Measurements from ENCODE around the gene SEMA4F. TPM values are rescaled to one million over a fixed set of nuclear protein-coding genes. Genes with fewer than 3 reads are reported as not detected.

SEMA4F gene
- total RNA-seq, 1 donor from 2014 or later, result 17.4 TPM

GRCh38 chr2:74688881-74689280, 34.8 kb downstream of the SEMA4F start:
- DNase-seq (ENCODE audit: low spot score), result no peak
- no peak for TF ChIP-seq CTCF (IDR thresholded peaks at IDR 0.05)
- peaks cover 11% of the 10 kb centered on the region for H3K27me3 Mint-ChIP-seq (ENCODE audit: low read depth)
- no peaks in the 10 kb centered on the region for H3K9me3 Mint-ChIP-seq (ENCODE audit: low read depth)
- H3K27ac Mint-ChIP-seq (ENCODE audit: unreplicated experiment), result no peak overlapping the region
- H3K4me3 Mint-ChIP-seq (ENCODE audit: unreplicated experiment), result no peak overlapping the region
- H3K36me3 Mint-ChIP-seq (ENCODE audit: low read depth), result no peaks in the 10 kb centered on the region
- peaks cover 4% of the 10 kb centered on the region for H3K4me1 Mint-ChIP-seq (ENCODE audit: low read depth)

- peaks cover 4% of the 10 kb centered on the region for H3K4me1 Mint-ChIP-seq (ENCODE audit: low read depth)
- peaks cover 11% of the 10 kb centered on the region for H3K27me3 Mint-ChIP-seq (ENCODE audit: low read depth)
- H3K36me3 Mint-ChIP-seq (ENCODE audit: low read depth), result no peaks in the 10 kb centered on the region
- no peak overlapping the region for H3K27ac Mint-ChIP-seq (ENCODE audit: unreplicated experiment)
- DNase-seq (ENCODE audit: low spot score), result no peak
- no peak for TF ChIP-seq CTCF (IDR thresholded peaks at IDR 0.05)
- H3K4me3 Mint-ChIP-seq (ENCODE audit: unreplicated experiment), result no peak overlapping the region
- H3K9me3 Mint-ChIP-seq (ENCODE audit: low read depth), result no peaks in the 10 kb centered on the region
Measured at GRCh38 chr2:74689671-74690070, 35.6 kb downstream of the SEMA4F start.

- H3K36me3 Mint-ChIP-seq (ENCODE audit: low read depth), result no peaks in the 10 kb centered on the region
- H3K4me3 Mint-ChIP-seq (ENCODE audit: unreplicated experiment), result no peak overlapping the region
- H3K27ac Mint-ChIP-seq (ENCODE audit: unreplicated experiment), result no peak overlapping the region
- peaks cover 13% of the 10 kb centered on the region for H3K27me3 Mint-ChIP-seq (ENCODE audit: low read depth)
- H3K9me3 Mint-ChIP-seq (ENCODE audit: low read depth), result no peaks in the 10 kb centered on the region
- H3K4me1 Mint-ChIP-seq (ENCODE audit: low read depth), result peaks cover 4% of the 10 kb centered on the region
- DNase-seq (ENCODE audit: low spot score), result no peak
- peak; percentile 98 for TF ChIP-seq CTCF (IDR thresholded peaks at IDR 0.05)
Measured at GRCh38 chr2:74690571-74690970, 36.5 kb downstream of the SEMA4F start.

- H3K9me3 Mint-ChIP-seq (ENCODE audit: low read depth), result no peaks in the 10 kb centered on the region
- DNase-seq (ENCODE audit: low spot score), result no peak
- no peak for TF ChIP-seq CTCF (IDR thresholded peaks at IDR 0.05)
- no peak overlapping the region for H3K27ac Mint-ChIP-seq (ENCODE audit: unreplicated experiment)
- peaks cover 4% of the 10 kb centered on the region for H3K4me1 Mint-ChIP-seq (ENCODE audit: low read depth)
- H3K36me3 Mint-ChIP-seq (ENCODE audit: low read depth), result no peaks in the 10 kb centered on the region
- H3K27me3 Mint-ChIP-seq (ENCODE audit: low read depth), result peaks cover 11% of the 10 kb centered on the region
- no peak overlapping the region for H3K4me3 Mint-ChIP-seq (ENCODE audit: unreplicated experiment)
Measured at GRCh38 chr2:74691929-74692328, 37.9 kb downstream of the SEMA4F start.

- no peaks in the 10 kb centered on the region for H3K9me3 Mint-ChIP-seq (ENCODE audit: low read depth)
- DNase-seq (ENCODE audit: low spot score), result no peak
- H3K4me3 Mint-ChIP-seq (ENCODE audit: unreplicated experiment), result no peak overlapping the region
- H3K36me3 Mint-ChIP-seq (ENCODE audit: low read depth), result no peaks in the 10 kb centered on the region
- TF ChIP-seq CTCF (IDR thresholded peaks at IDR 0.05), result no peak
- peaks cover 4% of the 10 kb centered on the region for H3K4me1 Mint-ChIP-seq (ENCODE audit: low read depth)
- no peak overlapping the region for H3K27ac Mint-ChIP-seq (ENCODE audit: unreplicated experiment)
- H3K27me3 Mint-ChIP-seq (ENCODE audit: low read depth), result peaks cover 7% of the 10 kb centered on the region
Measured at GRCh38 chr2:74693213-74693612, 39.2 kb downstream of the SEMA4F start.

Measured in chondrocyte (in vitro differentiated cells).